Epithelial cell of proximal tubule (primary cell): ENCODE results near the gene PAX8. TPM values are rescaled to one million over a fixed set of nuclear protein-coding genes. Genes with fewer than 3 reads are reported as not detected.

ENCODE experiments used
- DNase-seq: peaks from one replicate; pipeline ENCODE4 v3.0.0-alpha.2; 2011; ENCODE audit warnings: low read depth
- H3K4me3 ChIP-seq: 2 replicates; pipeline ENCODE4 v1.5.1; 2011; ENCODE audit warnings: low read depth, mild to moderate bottlenecking, low read length
- CTCF ChIP-seq: conservative IDR thresholded peaks from 2 replicates; pipeline ENCODE4 v1.5.1; 2012; ENCODE audit warnings: low read depth, mild to moderate bottlenecking, low read length
- total RNA-seq: library from RNA; depleted of rRNA; stranded (reverse); fragments of >200 nt; gene quantifications from 2 replicates; pipeline ENCODE4 v1.2.3, GENCODE V29; 2015

PAX8 gene
- total RNA-seq, 1 donor from 2014 or later = 127 TPM

- no peak for TF ChIP-seq CTCF
- DNase-seq = no peak
- H3K4me3 ChIP-seq = no peak overlapping the region
Observed at GRCh38 chr2:113219889-113220641, 58.7 kb downstream of the PAX8 start.

GRCh38 chr2:113219525-113219888 lies 59.2 kb downstream of the PAX8 start:
- TF ChIP-seq CTCF = no peak
- H3K4me3 ChIP-seq = no peak overlapping the region
- no peak for DNase-seq

GRCh38 chr2:113219092-113219441 lies 59.7 kb downstream of the PAX8 start:
- H3K4me3 ChIP-seq = no peak overlapping the region
- DNase-seq = no peak
- TF ChIP-seq CTCF = no peak

- TF ChIP-seq CTCF = no peak
- no peak overlapping the region for H3K4me3 ChIP-seq
- peak; percentile 92 for DNase-seq
Observed at GRCh38 chr2:113218283-113219091, 60.2 kb downstream of the PAX8 start.

- no peak overlapping the region for H3K4me3 ChIP-seq
- no peak for DNase-seq
- no peak for TF ChIP-seq CTCF
Observed at GRCh38 chr2:113217455-113218282, 61.1 kb downstream of the PAX8 start.

- TF ChIP-seq CTCF = no peak
- DNase-seq = no peak
- no peak overlapping the region for H3K4me3 ChIP-seq
Observed at GRCh38 chr2:113216891-113217454, 61.7 kb downstream of the PAX8 start.
